HCT116 (cell line): Measurements from ENCODE around the gene AKAP13.

ENCODE experiments used
- CTCF ChIP-seq, 3 experiments: fragments of 200-600 bp in 1 of 3; sonication (generic) in 1 of 3; IDR thresholded peaks in 2 of 3; conservative IDR thresholded peaks in 1 of 3; 2 replicates each; pipeline ENCODE4 v1.5.1; 2012 to 2017; ENCODE audit warnings: low read depth in 2 of 3, low read length in 2 of 3, antibody characterized with exemption in 1 of 3, borderline replicate concordance in 1 of 3, control low read depth in 1 of 3, mild to moderate bottlenecking in 1 of 3, mixed read lengths in 1 of 3, mixed run types in 1 of 3, moderate library complexity in 1 of 3; ENCODE audit not compliant: insufficient read depth in 1 of 3
- EZH2phosphoT487 ChIP-seq: fragments of 200-600 bp; IDR thresholded peaks from 2 replicates; pipeline ENCODE4 v1.6.1; 2018; ENCODE audit warnings: antibody characterized with exemption, borderline replicate concordance
- FOSL1 ChIP-seq: IDR thresholded peaks from 2 replicates; pipeline ENCODE4 v1.6.1; 2012; ENCODE audit warnings: low read depth
- JUND ChIP-seq: IDR thresholded peaks from 2 replicates; pipeline ENCODE4 v1.6.1; 2012
- POLR2A ChIP-seq: IDR thresholded peaks from 2 replicates; pipeline ENCODE4 v1.7.0; 2011; ENCODE audit warnings: borderline replicate concordance; ENCODE audit not compliant: insufficient read depth, insufficient read length; ENCODE audit errors: extremely low read depth
- RAD21 ChIP-seq: IDR thresholded peaks from 2 replicates; pipeline ENCODE4 v1.6.1; 2012; ENCODE audit warnings: low read depth, mild to moderate bottlenecking
- SIN3A ChIP-seq: IDR thresholded peaks from 2 replicates; pipeline ENCODE4 v1.6.1; 2012; ENCODE audit warnings: low read depth
- SP1 ChIP-seq: IDR thresholded peaks from 2 replicates; pipeline ENCODE4 v1.6.1; 2012; ENCODE audit warnings: low read depth
- SRF ChIP-seq: IDR thresholded peaks from 2 replicates; pipeline ENCODE4 v1.6.1; 2012; ENCODE audit warnings: low read depth
- TCF7L2 ChIP-seq: IDR thresholded peaks from 2 replicates; pipeline ENCODE4 v1.7.0; 2011; ENCODE audit warnings: borderline replicate concordance, inconsistent platforms; ENCODE audit not compliant: insufficient read depth, insufficient read length; ENCODE audit errors: extremely low read depth
- YY1 ChIP-seq: IDR thresholded peaks from 2 replicates; pipeline ENCODE4 v1.6.1; 2011; ENCODE audit warnings: low read length, low read depth, moderate library complexity, mild to moderate bottlenecking; ENCODE audit not compliant: insufficient replicate concordance; ENCODE audit errors: extremely low read depth
- ZFX ChIP-seq: fragments of 450-650 bp; IDR thresholded peaks from 2 replicates; pipeline ENCODE4 v1.6.1; 2017
- ZNF274 ChIP-seq: fragments of 200-500 bp; sonication (Bioruptor generic); IDR thresholded peaks from 2 replicates; pipeline ENCODE4 v1.6.1; 2014; ENCODE audit warnings: mild to moderate bottlenecking, low read depth, low read length, inconsistent platforms
- TF ChIP-seq, protein P1 (sequence below): IDR thresholded peaks from 2 replicates; pipeline ENCODE4 v1.6.1; 2012; ENCODE audit warnings: low read depth

DNA sequence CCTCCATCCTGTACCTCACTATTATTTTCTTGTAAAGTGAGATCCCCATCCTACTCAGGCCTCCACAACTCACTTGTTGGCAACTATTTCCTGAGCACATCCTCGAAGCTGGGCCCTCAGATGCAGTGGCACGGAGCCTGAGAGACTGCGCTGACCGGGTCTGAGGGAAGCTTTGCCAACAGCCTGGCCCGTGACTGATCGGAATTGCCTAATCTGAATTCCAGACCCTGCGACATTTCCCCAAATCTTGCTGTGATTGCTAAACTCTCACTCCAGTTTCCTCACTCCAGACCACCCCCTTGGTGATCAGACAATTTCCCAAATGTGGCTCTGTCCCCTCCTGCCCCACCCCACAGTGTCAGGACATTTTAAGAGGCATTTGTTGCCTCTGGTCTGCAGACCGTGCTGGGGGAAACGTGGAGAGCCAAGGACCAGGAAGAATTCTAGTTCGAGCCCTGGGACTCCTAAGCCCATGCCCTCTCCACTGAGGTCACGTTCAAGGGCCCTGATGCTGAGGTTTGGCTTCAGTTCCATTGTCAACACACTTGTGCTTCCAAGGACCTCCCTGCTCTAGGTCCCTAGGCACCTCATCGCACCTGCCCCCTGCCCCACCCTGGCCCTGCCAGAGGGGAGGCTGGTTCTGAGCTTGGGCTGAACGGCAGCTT is 391.5 kb downstream of the AKAP13 start:
- TF ChIP-seq YY1 (no peak), ZFX (no peak), TCF7L2 (no peak), SP1 (no peak), SRF (no peak), RAD21 (no peak), CTCF (IDR thresholded peaks at IDR 0.05 in 2 of 3, conservative IDR thresholded peaks at IDR 0.05 in 1 of 3; ENCODE audit: borderline replicate concordance in 1 of 3, insufficient read depth in 1 of 3, low read depth in 2 of 3, low read length in 2 of 3) (no peak), POLR2A (no peak), SIN3A (no peak), FOSL1 (no peak), ZNF274 (no peak), JUND (no peak), EZH2phosphoT487 (no peak)
- TF ChIP-seq, protein P1, sequence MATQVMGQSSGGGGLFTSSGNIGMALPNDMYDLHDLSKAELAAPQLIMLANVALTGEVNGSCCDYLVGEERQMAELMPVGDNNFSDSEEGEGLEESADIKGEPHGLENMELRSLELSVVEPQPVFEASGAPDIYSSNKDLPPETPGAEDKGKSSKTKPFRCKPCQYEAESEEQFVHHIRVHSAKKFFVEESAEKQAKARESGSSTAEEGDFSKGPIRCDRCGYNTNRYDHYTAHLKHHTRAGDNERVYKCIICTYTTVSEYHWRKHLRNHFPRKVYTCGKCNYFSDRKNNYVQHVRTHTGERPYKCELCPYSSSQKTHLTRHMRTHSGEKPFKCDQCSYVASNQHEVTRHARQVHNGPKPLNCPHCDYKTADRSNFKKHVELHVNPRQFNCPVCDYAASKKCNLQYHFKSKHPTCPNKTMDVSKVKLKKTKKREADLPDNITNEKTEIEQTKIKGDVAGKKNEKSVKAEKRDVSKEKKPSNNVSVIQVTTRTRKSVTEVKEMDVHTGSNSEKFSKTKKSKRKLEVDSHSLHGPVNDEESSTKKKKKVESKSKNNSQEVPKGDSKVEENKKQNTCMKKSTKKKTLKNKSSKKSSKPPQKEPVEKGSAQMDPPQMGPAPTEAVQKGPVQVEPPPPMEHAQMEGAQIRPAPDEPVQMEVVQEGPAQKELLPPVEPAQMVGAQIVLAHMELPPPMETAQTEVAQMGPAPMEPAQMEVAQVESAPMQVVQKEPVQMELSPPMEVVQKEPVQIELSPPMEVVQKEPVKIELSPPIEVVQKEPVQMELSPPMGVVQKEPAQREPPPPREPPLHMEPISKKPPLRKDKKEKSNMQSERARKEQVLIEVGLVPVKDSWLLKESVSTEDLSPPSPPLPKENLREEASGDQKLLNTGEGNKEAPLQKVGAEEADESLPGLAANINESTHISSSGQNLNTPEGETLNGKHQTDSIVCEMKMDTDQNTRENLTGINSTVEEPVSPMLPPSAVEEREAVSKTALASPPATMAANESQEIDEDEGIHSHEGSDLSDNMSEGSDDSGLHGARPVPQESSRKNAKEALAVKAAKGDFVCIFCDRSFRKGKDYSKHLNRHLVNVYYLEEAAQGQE, result no peak
